ENCODE data around the gene CAB39.

DNA sequence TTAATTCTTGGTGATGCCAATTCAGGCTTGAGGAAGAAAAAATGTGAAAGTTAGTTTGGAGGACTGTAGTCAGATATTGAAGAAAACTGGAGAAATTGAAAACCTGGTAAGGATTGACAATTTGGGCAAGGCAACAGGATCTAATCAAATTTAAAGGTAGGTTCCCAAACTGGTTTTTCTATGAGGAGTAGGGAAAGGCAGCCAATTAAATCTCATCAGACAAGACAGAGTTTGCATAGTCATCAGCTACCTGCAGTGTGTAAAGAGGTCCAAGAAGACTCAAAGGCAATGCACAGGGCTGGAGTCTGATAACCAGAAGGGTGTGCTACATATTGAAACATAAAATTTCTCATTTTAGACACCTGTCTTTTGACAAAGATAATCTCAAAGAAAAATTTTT is 16.0 kb upstream of the CAB39 start:
- no peak for TF ChIP-seq POLR2A (IDR thresholded peaks at IDR 0.05; ENCODE audit: low read length)
- no peak for TF ChIP-seq GATA1 (IDR thresholded peaks at IDR 0.05; ENCODE audit: low read depth, low read length)
